ENCODE measurements around the gene HIPK2.

HIPK2 gene

DNA sequence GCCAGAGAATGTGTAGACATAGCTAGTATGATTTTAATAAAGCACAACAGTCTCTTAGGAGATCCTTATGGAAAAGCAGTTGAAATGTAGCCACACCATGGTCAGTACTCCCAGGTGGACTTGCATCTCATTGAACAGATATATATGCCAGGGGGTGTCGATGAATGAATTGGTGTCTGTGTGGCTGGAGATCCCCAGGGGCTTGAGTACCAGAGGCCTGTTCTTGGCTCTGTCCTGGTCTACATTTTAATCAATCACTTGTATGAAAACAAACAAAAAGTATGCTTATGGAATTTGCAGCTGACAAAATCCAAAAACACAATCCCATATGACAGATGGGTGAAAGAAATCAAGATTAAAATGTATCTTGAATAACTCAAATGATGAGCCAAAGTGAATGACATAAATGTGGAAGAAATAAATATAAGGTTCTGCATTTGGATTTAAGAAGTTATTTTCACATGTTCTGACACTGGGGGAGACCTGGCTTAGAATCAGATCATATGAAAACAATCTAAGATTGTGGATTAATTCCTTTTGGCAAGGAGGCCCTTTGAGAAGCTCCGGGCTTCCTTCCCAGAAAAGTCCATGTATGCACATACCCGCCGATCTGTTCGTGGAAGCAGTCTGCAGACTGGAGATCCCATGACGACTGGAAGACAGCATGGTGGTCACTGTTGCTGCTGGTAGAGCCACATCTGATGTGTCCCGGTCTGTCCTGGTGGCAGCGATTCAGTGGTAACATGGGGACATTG lies 238.7 kb downstream of the HIPK2 start:
- TF ChIP-seq, protein P1, sequence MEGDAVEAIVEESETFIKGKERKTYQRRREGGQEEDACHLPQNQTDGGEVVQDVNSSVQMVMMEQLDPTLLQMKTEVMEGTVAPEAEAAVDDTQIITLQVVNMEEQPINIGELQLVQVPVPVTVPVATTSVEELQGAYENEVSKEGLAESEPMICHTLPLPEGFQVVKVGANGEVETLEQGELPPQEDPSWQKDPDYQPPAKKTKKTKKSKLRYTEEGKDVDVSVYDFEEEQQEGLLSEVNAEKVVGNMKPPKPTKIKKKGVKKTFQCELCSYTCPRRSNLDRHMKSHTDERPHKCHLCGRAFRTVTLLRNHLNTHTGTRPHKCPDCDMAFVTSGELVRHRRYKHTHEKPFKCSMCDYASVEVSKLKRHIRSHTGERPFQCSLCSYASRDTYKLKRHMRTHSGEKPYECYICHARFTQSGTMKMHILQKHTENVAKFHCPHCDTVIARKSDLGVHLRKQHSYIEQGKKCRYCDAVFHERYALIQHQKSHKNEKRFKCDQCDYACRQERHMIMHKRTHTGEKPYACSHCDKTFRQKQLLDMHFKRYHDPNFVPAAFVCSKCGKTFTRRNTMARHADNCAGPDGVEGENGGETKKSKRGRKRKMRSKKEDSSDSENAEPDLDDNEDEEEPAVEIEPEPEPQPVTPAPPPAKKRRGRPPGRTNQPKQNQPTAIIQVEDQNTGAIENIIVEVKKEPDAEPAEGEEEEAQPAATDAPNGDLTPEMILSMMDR (conservative IDR thresholded peaks at IDR 0.05): no peak
- no peak for TF ChIP-seq ZFX (IDR thresholded peaks at IDR 0.05)
- H3K27ac ChIP-seq: no peak overlapping the region

DNA sequence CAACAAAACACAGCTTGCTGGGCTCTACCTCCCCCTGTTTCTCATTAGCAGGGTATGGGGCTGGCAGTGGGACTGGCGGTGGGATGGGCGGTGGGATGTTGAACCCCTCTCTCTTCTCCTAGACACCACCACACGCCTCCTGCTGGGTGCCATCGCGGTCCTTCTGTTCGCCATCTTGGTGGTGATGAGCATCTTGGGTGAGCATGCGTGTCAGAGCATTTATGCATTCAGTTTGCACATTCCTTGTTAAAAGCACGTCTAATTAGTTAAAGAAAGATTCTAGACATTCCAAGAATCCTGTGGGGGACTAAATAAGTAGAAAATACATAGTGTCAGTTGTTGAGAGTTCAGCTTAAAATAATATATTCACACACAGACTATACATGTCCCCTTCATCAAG lies 241.6 kb downstream of the HIPK2 start:
- no peak overlapping the region for H3K27ac ChIP-seq
- TF ChIP-seq, protein P1 (conservative IDR thresholded peaks at IDR 0.05): no peak
- no peak for TF ChIP-seq ZFX (IDR thresholded peaks at IDR 0.05)

DNA sequence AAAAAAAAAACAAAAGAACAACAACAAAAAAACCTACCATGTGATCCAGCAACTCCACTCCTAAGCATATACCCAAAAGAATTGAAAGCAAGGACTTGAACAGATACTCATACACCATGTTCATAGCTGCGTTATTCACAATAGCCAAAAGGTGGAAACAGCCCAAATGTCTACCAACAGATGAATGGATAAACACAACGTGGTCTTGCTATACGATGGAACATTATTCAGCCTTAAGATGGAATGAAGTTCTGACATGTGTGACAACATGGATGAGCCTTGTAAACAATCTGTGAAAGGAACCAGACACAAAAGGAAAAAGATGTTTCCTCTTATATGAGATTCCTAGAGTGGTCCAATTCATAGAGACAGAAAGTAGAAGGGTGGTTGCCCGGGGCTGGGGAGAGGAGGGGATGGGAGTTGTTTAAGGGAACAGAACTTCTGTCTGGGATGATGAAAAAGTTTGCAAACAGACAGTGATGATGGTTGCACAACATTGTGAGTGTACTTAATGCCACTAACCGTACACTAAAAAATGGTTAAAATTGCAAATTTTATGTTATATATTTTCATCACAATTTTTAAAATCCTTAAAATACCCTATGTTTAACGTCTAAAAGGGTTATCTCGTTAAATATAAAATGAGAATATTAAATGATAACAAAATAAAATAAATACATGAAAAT lies 242.7 kb downstream of the HIPK2 start:
- H3K27ac ChIP-seq: no peak overlapping the region
- TF ChIP-seq ZFX (IDR thresholded peaks at IDR 0.05): no peak
- TF ChIP-seq, protein P1 (conservative IDR thresholded peaks at IDR 0.05): no peak

DNA sequence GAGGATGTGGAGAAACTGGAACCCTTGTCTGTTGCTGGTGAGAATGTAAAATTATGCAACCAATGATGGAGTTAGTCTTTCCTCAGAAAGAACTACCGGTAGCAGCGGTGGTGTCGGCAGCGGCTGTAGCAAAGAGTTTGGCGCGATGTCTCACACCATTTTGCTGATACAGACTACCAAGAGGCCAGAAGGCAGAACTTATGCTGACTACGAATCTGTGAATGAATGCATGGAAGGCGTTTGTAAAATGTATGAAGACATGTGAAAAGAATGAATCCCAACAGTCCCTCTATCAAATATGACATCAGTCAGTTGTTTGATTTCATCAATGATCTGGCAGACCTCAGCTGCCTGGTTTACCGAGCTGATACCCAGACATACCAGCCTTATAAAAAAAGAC lies 243.7 kb downstream of the HIPK2 start:
- H3K27ac ChIP-seq: no peak overlapping the region
- TF ChIP-seq, protein P1 (conservative IDR thresholded peaks at IDR 0.05): no peak
- no peak for TF ChIP-seq ZFX (IDR thresholded peaks at IDR 0.05)

DNA sequence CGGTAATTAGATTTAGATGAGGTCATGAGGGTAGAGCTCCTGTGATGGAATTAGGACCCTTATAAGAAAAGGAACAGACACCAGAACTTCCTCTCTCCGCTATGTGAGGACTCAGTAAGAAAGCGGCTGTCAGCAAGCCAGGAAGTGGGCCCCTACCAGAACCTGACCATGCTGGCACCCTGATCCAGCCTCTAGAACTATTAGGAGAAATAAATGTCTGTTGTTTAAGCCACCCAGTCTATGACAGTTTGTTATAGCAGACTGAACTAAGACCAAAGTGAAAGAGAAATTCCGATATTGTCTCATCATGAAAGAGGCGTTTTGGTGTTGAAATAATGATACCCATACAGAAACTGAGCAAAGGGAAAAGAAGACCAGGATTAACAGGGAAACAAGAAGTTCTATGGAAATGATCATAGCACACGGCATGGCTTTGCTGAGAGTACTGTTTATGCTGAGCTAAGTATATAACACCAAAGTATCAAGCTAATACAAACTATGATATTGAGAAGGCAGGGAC lies 245.1 kb downstream of the HIPK2 start:
- TF ChIP-seq, protein P1 (conservative IDR thresholded peaks at IDR 0.05): no peak
- TF ChIP-seq ZFX (IDR thresholded peaks at IDR 0.05): no peak
- no peak overlapping the region for H3K27ac ChIP-seq

DNA sequence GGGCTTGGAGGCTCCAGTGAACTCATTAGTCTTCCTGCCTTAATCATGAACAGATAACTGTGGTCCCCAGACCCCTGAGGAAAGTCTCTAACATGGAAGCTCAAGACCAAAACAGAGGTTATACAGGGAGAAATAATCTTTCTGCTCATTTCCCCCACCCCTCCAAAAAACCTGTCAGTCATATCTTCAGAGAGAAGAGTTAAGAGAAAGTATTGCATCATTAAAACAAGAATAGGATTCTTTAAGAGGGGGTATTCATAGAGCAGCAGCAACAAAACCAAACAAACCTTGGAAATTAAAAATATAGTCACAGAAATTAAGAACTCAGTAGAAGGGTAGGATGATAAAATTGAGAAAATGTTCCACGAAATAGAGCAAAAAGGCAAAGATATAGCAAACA lies 246.7 kb downstream of the HIPK2 start:
- no peak overlapping the region for H3K27ac ChIP-seq
- TF ChIP-seq, protein P1 (conservative IDR thresholded peaks at IDR 0.05): no peak
- no peak for TF ChIP-seq ZFX (IDR thresholded peaks at IDR 0.05)
